Measurements from ENCODE around the gene ZIC3.

The ZIC3 gene
- long read RNA-seq = 0 reads

DNA sequence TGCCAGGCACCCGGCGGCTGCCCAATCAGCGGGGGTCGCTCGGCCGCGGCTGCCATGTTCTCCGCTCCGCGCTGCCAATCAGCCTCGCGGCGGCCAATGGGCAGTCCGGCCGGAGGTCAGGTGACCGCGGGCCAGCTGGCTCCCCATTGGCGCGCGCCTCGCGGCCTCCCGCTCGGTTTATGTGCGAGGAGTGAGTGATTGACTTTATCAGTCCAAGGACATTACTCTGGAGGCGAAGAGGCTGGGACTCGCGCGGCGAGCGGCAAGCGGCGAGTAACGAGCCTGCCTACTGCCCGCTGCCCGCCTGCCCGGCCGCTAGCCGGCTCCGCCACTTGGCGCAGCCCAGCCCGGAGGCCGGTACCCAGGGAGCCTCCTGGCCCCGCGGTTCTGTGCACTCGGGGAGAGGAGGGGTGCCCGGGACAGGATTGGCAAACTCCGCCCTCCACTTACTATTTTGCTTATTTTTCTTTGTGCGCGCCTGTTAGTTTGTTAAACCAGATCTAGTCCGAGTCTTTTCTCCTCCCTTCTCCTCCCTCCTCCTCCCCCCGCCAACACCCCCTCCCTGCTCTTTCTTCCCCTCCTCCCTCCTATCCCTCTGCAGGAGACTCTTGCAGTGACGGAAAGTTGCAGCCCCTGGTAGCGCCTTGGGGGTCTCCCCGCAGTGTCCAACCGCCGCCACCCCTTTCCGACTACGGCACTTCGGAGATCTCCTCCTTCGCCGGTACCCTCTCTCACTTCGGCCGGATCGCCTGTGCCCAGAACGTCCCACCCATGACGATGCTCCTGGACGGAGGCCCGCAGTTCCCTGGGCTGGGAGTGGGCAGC lies at the start of gene ZIC3:
ZIC3 (plus strand) TSS at position 207 of the 825 bp plus-strand sequence; CDS start at position 772, 565 bp downstream.
- H3K27me3 ChIP-seq (ENCODE audit: insufficient read depth, poor library complexity, severe bottlenecking) = peaks cover 31% of the 10 kb centered on the region
- H3K27ac ChIP-seq (replicated peaks) = no peak within 1 kb of the TSS
- no peak for DNase-seq (ENCODE audit: low read depth in 1 of 2, low spot score in 1 of 2)

DNA sequence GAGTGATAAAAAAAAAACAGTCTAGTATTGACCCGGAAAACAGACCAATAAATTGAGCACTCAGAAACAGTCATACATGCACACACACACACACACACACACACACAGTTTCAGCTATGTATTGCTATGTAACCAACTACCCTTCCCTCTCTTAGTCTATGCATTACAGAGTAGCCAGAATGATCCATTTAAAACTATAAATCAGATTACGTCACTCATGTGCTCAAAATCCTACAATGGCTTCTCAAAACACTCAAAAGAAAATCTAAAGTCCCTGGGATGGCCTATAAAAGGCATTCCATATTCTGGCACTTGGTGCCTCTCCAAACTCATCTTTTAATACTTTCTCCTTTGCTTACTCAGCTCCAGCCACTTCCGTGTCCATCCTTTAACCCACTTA lies 46.5 kb upstream of the ZIC3 start:
- Histone ChIP-seq H3K4me3 (replicated peaks; ENCODE audit: insufficient read depth, low read length) (no peak overlapping the region), H3K27me3 (ENCODE audit: insufficient read depth, poor library complexity, severe bottlenecking) (no peaks in the 10 kb centered on the region), H3K27ac (replicated peaks) (no peak overlapping the region)
- TF ChIP-seq, protein P1, sequence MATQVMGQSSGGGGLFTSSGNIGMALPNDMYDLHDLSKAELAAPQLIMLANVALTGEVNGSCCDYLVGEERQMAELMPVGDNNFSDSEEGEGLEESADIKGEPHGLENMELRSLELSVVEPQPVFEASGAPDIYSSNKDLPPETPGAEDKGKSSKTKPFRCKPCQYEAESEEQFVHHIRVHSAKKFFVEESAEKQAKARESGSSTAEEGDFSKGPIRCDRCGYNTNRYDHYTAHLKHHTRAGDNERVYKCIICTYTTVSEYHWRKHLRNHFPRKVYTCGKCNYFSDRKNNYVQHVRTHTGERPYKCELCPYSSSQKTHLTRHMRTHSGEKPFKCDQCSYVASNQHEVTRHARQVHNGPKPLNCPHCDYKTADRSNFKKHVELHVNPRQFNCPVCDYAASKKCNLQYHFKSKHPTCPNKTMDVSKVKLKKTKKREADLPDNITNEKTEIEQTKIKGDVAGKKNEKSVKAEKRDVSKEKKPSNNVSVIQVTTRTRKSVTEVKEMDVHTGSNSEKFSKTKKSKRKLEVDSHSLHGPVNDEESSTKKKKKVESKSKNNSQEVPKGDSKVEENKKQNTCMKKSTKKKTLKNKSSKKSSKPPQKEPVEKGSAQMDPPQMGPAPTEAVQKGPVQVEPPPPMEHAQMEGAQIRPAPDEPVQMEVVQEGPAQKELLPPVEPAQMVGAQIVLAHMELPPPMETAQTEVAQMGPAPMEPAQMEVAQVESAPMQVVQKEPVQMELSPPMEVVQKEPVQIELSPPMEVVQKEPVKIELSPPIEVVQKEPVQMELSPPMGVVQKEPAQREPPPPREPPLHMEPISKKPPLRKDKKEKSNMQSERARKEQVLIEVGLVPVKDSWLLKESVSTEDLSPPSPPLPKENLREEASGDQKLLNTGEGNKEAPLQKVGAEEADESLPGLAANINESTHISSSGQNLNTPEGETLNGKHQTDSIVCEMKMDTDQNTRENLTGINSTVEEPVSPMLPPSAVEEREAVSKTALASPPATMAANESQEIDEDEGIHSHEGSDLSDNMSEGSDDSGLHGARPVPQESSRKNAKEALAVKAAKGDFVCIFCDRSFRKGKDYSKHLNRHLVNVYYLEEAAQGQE (IDR thresholded peaks at IDR 0.05; ENCODE audit: insufficient replicate concordance, low read depth) = no peak
- TF ChIP-seq, protein P2, sequence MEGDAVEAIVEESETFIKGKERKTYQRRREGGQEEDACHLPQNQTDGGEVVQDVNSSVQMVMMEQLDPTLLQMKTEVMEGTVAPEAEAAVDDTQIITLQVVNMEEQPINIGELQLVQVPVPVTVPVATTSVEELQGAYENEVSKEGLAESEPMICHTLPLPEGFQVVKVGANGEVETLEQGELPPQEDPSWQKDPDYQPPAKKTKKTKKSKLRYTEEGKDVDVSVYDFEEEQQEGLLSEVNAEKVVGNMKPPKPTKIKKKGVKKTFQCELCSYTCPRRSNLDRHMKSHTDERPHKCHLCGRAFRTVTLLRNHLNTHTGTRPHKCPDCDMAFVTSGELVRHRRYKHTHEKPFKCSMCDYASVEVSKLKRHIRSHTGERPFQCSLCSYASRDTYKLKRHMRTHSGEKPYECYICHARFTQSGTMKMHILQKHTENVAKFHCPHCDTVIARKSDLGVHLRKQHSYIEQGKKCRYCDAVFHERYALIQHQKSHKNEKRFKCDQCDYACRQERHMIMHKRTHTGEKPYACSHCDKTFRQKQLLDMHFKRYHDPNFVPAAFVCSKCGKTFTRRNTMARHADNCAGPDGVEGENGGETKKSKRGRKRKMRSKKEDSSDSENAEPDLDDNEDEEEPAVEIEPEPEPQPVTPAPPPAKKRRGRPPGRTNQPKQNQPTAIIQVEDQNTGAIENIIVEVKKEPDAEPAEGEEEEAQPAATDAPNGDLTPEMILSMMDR (IDR thresholded peaks at IDR 0.05; ENCODE audit: insufficient read depth, low read length) = no peak
- TF ChIP-seq GABPA (IDR thresholded peaks at IDR 0.05; ENCODE audit: low read depth) = no peak
- no peak for TF ChIP-seq POLR2AphosphoS5 (IDR thresholded peaks at IDR 0.05; ENCODE audit: low read depth)
- no peak for TF ChIP-seq SPI1 (IDR thresholded peaks at IDR 0.05; ENCODE audit: borderline replicate concordance, low read depth)
- DNase-seq (ENCODE audit: low read depth in 1 of 2, low spot score in 1 of 2) = no peak

More for the DNA sequence above, at the start of gene ZIC3:
- TF ChIP-seq, protein P1 (IDR thresholded peaks at IDR 0.05; ENCODE audit: insufficient replicate concordance, low read depth) = no peak
- TF ChIP-seq, protein P2 (IDR thresholded peaks at IDR 0.05; ENCODE audit: insufficient read depth, low read length) = no peak
- TF ChIP-seq SPI1 (IDR thresholded peaks at IDR 0.05; ENCODE audit: borderline replicate concordance, low read depth) = no peak
- no peak for TF ChIP-seq POLR2AphosphoS5 (IDR thresholded peaks at IDR 0.05; ENCODE audit: low read depth)
- no peak for TF ChIP-seq GABPA (IDR thresholded peaks at IDR 0.05; ENCODE audit: low read depth)
- no peak within 1 kb of the TSS for H3K4me3 ChIP-seq (replicated peaks; ENCODE audit: insufficient read depth, low read length)

DNA sequence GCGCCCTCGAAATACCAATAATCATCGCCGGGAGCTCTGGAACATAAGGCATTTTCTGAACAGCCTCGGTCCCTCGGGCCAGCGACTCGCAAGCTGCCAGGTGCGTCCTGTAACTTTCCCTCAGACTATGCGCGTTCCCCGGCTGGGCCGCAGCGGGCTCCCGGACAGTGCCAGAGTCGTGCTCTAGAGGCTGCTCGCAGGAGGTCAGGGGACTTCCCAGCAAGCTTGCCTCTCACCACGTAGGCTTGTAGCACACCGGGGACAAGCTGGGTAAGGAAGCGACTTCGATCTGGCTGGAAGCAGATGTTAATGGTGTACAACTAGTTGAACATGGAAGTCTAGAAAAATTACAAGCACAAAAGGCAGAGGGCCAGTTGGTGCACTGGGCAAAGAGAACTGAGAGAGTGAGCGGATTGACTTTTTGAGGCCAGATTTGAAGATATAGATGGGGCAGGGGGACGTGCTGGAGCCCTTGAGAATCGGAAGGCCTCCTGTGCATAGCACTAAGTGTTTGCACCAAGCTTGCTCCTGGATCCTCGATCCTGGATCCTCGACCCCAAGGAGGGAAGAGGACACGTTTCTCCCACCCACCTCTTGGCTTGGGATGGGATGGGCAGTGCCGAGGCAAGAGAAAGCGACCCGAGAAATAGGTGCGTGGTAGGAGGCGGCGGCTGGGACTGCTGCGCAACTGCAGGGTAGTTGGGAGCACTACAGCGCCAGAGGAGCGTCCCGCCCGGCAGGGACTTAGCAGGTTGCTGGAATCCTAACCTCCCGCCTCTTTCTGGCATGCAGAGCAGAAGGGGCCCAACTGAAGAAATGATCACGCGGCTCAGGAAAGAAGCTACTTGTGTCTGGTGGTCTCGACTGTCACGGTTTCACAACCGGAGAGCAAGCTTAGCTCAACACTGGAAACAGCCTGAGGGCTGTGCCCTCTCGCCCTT lies 19.9 kb upstream of the ZIC3 start:
- TF ChIP-seq GABPA (IDR thresholded peaks at IDR 0.05; ENCODE audit: low read depth) (no peak), SPI1 (IDR thresholded peaks at IDR 0.05; ENCODE audit: borderline replicate concordance, low read depth) (no peak), POLR2AphosphoS5 (IDR thresholded peaks at IDR 0.05; ENCODE audit: low read depth) (no peak)
- TF ChIP-seq, protein P1 (IDR thresholded peaks at IDR 0.05; ENCODE audit: insufficient replicate concordance, low read depth) = no peak
- TF ChIP-seq, protein P2 (IDR thresholded peaks at IDR 0.05; ENCODE audit: insufficient read depth, low read length) = no peak
- DNase-seq (ENCODE audit: low read depth in 1 of 2, low spot score in 1 of 2) = no peak
- peaks cover 18% of the 10 kb centered on the region for H3K27me3 ChIP-seq (ENCODE audit: insufficient read depth, poor library complexity, severe bottlenecking)
- H3K4me3 ChIP-seq (replicated peaks; ENCODE audit: insufficient read depth, low read length) = no peak overlapping the region
- H3K27ac ChIP-seq (replicated peaks) = no peak overlapping the region

All from HL-60 (cell line).